HG03280 (cell line): Measurements from ENCODE around the gene ZNF324B.
"Not testable (repeated sequence)": the region's sequence is repeated elsewhere in the genome, so short reads cannot be mapped to it uniquely, and the experiment has no call there.

Source experiments
- ATAC-seq: cut with Tn5 transposase; IDR thresholded peaks from one replicate; pipeline ENCODE4 v1.9.1; 2021; ENCODE audit warnings: mild to moderate bottlenecking, moderate library complexity; ENCODE audit not compliant: unreplicated experiment

The ZNF324B gene

DNA sequence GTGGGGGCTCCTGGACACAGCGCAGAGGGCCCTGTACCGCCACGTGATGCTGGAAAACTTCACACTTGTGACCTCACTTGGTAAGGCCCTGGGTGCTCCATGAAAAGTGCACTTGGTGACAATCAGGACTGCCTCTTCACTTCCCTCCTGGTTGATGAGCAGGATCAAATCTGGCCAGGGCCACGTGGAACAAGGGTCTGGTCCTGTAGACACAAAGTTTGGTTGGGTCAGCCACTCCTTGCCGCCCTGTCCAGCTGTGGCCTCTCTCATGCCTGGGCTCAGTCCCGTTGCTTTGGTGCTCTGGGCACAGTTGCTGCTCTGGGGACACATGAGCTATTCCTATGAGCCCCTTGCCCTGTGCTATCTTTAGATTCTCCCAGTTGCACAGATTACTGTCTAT lies 2.3 kb downstream of the ZNF324B start:
- no peak for ATAC-seq

DNA sequence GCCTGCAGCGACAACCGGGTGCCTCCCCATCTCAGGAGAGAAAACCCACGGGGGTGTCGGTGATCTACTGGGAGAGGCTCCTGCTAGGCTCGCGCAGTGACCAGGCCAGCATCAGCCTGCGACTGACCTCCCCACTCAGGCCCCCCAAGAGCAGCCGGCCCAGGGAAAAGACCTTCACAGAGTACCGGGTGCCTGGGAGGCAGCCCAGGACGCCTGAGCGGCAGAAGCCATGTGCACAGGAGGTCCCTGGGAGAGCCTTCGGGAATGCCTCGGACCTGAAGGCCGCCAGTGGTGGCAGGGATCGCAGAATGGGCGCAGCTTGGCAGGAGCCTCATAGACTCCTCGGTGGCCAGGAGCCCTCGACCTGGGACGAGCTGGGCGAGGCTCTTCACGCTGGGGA lies 3.9 kb downstream of the ZNF324B start:
- ATAC-seq = no peak

DNA sequence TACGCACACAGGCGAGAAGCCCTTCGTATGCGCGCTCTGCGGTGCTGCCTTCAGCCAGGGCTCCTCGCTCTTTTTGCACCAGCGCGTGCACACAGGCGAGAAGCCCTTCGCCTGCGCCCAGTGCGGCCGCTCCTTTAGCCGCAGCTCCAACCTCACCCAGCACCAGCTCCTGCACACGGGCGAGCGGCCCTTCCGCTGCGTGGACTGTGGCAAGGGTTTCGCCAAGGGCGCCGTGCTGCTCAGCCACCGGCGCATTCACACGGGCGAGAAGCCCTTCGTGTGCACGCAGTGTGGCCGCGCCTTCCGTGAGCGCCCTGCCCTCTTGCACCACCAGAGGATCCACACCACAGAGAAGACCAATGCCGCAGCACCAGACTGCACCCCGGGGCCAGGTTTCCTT lies 4.7 kb downstream of the ZNF324B start:
- ATAC-seq = no peak

DNA sequence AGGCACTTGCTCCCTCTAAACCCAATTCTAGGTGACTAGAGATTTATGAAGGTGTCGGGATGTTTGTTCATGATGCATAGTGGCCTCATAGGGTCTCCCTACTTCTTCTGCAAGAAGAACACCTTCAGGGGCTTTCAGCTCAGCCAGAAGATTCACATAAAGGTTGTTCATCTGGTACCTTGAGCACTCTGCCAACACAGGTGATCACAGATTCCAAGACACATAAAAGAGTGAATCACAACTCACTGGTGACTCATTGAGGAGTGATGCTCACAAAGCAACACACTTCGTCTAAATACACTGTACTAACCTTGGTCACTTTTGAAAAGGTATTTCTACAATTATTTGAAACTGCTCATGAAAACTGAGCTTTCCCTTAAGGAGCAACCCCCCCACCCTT lies 8.6 kb downstream of the ZNF324B start:
- ATAC-seq = no peak

DNA sequence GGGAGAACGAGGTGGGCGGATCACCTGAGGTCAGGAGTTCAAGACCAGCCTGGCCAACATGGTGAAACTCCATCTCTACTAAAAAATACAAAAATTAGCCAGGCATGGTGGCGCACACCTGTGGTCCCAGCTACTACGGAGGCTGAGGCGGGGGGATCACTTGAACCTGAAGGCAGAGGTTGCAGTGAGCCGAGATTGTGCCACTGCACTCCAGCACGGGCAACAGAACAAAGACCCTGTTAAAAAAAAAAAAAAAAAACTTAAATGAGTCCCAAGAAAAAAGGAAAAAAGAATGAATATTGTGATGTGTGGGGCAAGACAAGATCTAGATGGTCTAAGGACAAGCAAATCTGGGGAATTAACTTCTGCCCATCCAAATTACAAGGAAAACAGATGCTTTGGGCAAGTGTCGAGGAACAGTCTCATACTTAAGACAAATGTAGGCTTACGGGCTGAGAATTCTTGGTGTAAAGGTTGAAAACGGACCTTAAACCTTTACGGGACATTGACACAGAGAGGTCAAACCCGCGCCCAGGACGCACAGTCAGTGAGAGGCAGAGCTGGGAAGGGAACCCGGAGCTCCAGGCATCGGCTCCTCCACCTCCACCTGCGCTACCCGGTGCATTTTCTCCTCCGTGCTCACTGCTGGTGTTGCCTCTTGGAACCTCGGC lies 14.8 kb downstream of the ZNF324B start:
- no peak for ATAC-seq

DNA sequence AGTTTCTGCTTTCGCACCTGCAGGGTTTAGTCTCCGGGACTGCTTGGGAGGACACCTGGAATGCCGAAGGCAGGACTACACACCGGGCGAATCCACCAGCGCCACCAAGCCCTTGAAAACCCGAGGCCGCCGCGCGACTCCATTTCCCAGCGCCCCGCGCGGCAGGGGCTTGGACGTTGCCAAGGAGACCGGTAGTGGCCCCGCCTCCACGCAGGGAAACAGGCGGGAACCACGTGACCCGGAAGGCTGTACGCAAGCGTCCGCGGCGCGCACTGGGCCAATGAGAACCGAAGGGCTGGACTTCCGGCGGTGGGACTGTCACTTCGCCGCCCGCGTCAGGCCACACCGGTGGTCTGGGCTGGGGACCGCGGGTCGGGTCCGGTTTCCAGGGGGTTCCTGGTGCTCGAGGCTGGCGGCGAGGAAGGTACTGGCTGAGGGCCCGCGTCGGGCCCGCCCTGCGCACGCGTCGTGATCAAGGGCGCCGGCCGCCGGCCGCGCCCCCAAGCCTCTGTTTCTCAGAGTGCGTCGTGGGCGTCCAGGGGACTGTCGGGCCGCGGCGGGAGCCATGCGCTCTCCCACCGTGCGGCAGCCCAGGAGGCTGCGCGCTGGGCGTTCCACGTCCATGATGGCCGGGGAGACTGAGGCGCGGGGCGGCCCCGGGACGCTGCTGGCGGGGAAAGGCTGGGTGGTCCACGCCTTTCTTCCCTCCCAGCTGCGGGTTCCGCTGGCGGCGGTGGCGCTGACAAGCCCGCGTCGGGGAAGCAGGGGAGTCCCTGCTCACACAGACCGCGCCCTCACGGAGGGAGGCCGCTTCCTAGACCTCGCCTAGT lies 15.6 kb downstream of the ZNF324B start, which contains the start of gene ZNF324:
ZNF324 (plus strand) TSS at position 321 of the 830 bp plus-strand sequence. CDS start 2,106 bp downstream, outside the sequence.
- ATAC-seq = peak; percentile 96

DNA sequence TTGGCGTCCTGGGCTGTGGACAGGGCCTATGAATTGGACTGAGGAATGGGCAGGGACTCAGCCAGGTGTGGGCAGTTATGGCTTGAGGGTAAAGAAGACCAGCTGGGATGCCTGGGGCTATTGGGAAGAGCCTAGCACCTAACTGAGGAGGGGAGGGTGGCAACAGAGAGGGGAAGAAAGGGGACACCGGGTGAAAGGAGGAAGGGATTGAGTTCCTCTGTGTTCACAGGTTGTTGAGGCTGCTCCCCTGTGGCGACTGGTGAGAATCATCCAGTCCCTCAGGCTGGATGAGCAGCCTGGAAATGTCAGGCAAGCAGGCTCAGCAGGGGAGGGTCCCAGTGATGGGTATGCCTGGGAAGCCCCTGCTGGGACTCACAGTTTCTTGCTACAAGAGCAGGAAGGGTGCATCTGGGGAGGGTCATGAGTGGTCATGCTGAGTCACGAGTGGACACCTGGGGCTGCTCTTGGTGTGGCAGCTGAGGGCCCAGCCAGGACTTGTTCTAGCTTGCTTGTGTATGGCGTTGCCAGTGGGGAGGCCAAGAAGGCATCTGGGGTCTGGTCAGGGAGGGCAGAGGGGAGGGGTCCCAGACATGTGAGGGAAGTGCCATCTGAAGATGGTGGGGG lies 16.9 kb downstream of the ZNF324B start:
- ATAC-seq = no peak

DNA sequence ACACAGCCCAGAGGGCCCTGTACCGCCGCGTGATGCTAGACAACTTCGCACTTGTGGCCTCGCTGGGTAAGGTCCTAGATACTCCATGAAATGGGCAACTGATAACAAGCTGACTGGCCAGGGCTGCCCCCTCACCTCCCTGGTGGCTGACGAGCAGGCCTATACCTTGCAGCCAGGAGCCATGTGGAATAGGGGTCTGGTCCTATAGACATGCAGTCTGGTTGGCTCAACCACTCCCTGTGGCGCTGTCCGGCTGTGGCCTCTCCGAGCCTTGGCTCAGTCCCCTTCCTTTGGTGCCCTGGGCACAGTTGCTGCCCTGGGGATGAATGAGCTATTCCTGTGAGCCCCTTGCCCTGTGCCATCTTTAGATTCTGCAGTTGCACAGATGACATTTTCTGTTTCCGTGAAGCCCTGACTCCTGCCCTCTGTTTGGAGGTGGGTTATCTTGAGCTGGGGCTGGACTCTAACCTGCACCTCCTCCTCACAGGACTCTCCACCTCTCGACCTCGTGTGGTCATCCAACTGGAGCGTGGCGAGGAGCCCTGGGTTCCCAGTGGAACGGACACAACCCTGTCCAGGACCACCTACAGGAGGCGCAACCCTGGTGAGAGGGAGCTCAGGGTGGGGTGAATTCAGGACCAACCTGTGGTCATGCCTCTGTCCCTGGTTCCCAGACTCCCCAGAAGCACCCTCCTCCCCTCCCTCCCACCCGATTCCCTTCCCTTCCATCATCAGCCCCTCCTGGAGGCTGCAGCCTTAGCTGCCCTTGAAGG lies 18.0 kb downstream of the ZNF324B start:
- ATAC-seq = no peak

DNA sequence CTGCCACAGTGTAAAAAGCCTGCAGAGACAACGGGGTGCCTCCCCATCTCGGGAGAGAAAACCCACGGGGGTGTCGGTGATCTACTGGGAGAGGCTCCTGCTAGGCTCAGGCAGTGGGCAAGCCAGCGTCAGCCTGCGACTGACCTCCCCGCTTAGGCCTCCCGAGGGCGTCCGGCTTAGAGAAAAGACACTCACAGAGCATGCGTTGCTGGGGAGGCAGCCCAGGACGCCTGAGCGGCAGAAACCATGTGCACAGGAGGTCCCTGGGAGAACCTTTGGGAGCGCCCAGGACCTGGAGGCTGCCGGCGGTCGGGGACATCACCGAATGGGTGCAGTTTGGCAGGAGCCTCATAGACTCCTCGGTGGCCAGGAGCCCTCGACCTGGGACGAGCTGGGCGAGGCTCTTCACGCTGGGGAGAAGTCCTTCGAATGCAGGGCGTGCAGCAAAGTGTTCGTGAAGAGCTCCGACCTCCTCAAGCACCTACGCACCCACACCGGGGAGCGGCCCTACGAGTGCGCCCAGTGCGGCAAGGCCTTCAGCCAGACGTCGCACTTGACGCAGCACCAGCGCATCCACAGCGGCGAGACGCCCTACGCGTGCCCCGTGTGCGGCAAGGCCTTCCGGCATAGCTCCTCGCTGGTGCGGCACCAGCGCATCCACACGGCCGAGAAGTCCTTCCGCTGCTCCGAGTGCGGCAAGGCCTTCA lies 19.6 kb downstream of the ZNF324B start:
- ATAC-seq = not testable (repeated sequence)

DNA sequence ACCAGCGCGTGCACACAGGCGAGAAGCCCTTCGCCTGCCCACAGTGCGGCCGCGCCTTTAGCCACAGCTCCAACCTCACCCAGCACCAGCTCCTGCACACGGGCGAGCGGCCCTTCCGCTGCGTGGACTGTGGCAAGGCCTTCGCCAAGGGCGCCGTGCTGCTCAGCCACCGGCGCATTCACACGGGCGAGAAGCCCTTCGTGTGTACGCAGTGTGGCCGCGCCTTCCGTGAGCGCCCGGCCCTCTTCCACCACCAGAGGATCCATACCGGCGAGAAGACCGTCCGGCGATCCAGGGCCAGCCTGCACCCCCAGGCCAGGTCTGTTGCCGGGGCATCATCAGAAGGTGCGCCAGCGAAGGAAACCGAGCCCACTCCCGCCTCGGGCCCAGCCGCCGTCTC lies 20.3 kb downstream of the ZNF324B start:
- ATAC-seq = no peak

DNA sequence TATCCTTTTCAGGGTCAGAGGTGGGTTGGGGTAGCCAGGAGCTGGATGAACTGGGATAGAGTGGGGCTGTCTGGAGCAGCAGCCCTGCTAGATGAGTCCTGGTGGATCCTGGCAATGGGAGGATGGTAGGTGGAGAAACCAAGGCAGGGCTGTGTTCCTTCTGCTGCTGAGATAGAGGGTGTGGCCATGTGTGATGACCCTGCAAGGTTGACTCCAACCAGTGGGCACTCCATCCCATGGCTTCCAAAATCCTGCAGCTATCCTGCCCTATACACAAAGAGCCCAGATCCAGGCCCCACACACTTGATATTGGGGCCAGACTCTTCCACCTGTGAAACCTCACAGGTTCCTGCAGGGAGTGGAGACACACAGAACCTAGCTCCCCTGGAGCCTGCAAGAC lies 22.4 kb downstream of the ZNF324B start:
- ATAC-seq = no peak

DNA sequence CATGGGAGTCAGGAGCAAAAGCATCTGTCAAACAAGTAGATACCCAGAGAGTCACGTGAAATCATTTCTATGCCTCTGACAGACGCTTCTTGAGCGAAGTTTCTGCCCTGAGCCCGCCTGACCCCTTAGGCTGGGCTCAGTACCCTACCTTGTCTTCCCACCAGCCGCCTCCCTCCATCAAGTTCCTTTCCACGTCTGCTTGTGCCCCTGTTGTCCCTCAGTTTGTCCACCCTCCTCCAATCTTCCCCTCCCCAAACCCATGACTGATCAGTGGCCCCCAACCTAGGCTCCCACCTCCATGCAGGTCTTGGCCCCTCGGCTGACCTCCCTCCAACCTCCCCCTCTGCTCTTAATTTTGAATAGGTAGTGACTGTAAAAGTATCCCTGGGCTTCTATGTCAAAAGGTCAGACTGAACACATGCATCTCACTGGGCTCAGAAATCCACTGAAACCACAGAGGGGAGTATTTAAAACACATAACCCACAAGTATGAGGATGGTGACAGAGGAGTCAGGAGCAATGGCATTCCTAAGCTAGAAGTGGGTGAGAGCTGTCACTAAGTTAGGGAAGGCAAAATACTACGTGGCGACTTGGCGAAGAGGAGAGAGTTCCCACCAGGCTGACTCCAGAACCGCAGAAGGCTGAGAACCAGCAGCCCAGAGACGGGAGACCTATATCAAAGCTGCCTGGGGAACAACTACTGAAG lies 23.0 kb downstream of the ZNF324B start:
- no peak for ATAC-seq

DNA sequence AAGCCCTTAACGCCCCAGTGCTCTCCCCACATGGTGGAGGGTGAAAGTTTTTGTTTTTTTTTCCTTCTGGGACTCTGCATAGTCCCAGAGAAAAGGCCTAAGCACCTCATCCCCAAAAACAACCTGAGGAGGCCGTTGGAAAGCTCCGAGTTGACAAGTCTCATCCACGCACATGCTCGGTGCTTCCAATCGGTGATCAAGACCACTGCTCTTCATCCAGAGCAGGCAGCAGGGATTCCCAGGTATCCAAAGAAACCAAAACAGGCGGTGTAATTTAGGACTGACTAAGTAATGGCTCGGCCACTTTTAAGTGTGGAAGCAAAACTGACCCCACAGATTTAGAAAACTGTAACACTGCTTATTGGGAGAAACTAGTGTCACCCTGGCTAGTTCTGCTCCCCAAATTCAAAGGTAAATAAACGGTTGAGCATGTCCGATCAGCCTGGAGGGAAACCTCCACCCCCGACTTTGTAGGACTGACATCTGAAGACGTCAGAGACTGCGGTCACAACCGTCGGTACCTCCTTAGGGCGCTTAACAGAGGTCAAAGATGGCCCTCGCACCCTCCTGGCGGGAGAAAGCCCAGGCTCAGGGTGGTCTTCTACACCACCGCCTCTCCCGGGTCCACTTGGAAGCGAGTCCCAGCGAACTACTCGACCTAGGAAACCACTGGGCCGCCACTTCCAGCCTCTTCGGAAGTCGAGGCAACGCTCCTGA lies 23.7 kb downstream of the ZNF324B start:
- peak; percentile 11 for ATAC-seq

DNA sequence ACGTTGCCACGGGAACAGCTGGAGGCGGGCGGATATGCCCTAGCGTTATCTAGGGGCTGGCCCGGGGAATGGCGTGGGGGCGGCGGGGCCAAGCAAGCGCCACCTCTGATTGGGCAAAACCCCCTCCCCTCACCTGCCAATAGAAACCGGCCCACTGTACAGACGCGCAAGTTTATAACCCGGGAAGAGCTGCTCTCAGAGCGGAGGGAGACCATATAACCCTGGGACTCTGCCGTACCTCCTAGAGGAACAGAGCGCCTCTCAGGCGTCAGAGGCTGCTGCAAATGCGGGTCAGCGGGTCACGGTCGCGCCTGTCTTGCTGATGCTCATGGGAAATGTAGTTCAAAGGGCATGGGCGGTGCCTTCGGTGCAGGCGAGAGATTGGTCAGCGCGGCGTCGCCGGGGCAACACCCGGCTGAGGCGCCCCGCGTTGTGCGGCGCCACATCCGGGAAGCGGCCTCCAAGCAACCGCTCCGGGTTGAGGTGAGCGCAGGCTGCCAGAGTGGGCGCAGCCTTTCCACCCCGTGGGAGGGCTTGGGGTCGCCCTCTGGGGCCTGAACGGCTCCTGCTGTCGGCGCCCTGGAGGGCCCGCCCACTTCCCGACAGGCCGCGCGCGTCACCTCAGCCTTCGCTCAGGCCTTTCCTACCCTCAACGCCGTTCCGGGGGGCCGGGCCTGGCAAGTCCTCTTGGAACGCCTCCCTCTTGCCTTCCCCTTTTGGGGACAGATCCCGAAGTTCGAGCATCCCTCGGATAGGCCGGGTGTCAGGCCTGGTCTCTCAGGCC lies 24.5 kb downstream of the ZNF324B start, which contains the start of gene ZNF446:
ZNF446 (plus strand) TSS at position 639 of the 784 bp plus-strand sequence. CDS start 867 bp downstream, outside the sequence.
- ATAC-seq = peak; percentile 81

DNA sequence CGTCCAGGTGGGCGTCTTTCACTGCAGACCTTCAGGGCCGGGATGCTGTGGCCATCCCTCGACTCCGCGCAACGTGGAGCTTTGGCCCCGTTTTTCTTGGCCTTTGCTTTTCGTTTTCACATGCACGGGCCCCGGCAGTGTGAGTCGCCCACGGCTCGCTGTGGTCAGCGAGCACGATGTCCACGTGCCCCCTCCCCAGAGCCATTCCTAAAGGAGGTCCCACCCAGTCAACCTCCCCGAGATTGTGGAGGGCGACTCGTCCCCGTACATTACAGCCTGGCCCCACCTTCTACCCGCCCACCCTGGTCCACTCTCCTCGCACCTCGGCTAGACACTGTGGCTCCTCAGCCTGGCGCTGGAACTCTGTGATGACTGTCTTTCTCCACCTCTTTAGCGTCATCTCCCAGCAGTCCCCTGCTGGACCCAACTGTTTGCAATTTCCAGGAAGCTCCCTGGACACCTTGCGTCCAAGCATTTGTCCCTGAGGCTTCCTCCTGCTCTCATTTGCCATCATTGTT lies 25.1 kb downstream of the ZNF324B start:
- ATAC-seq = no peak

DNA sequence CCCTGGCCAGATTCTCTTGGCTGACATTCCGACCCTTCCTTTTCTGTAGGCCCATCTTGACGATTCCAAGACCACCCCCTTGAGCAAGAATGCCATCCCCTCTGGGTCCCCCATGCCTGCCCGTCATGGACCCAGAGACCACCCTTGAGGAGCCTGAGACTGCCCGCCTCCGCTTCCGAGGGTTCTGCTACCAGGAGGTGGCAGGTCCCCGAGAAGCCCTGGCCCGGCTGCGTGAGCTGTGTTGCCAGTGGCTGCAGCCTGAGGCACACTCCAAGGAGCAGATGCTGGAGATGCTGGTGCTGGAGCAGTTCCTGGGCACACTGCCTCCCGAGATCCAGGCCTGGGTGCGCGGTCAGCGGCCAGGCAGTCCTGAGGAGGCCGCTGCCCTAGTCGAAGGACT lies 25.7 kb downstream of the ZNF324B start:
- no peak for ATAC-seq

DNA sequence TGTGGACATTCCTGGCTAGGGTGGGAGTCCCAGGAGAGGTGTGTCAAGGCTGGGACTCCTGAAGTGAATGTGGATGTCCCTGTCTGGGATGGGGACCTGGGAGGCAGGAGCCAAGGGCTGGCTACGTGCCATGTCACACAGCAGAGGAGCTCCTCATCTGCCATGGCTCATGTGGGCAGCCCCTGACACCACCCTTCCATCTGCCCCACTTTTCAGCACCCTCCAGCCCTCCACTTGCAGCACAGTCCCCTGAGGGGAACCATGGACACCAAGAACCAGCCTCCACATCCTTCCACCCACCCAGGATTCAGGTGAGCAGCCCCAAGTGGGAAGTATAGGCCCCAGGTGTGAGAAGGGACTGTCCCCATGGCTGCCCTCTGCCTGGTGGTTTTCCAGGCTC lies 26.4 kb downstream of the ZNF324B start:
- no peak for ATAC-seq

DNA sequence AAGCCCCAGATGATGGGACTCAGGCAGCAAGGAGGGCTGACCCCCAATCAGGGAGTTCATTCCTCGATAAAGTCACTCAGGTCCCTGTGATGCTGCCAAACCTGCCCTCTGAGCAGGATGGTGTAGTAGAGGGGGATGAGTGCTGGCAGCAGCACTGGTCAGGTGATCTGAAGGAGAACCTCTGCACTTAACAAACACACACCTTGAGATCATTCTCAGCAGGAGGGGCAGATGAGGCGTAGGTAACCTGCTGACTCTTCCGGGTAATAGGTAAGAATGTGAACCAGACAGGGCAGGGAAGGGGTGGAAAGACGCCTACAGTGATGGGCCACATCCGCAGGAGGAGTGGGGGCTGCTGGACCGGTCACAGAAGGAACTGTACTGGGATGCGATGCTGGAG lies 27.9 kb downstream of the ZNF324B start:
- ATAC-seq = no peak
